Ishikawa (cell line): Measurements from ENCODE around the gene NRG3.

Experiments
- CEBPB ChIP-seq: IDR thresholded peaks from 2 replicates; pipeline ENCODE4 v1.6.1; 2012
- CREB1 ChIP-seq: IDR thresholded peaks from 2 replicates; pipeline ENCODE4 v1.6.1; 2012; ENCODE audit warnings: low read depth
- EGR1 ChIP-seq: IDR thresholded peaks from 2 replicates; pipeline ENCODE4 v1.6.1; 2012
- EP300 ChIP-seq: IDR thresholded peaks from 2 replicates; pipeline ENCODE4 v1.6.1; 2012; ENCODE audit warnings: borderline replicate concordance
- FOXM1 ChIP-seq: IDR thresholded peaks from 2 replicates; pipeline ENCODE4 v1.6.1; 2012; ENCODE audit warnings: low read depth, borderline replicate concordance
- MAX ChIP-seq: IDR thresholded peaks from 2 replicates; pipeline ENCODE4 v1.6.1; 2012
- NFIC ChIP-seq: IDR thresholded peaks from 2 replicates; pipeline ENCODE4 v1.6.1; 2012
- RAD21 ChIP-seq: IDR thresholded peaks from 2 replicates; pipeline ENCODE4 v1.6.1; 2012; ENCODE audit warnings: low read depth
- REST ChIP-seq: IDR thresholded peaks from 2 replicates; pipeline ENCODE4 v1.6.1; 2012; ENCODE audit warnings: low read depth, mild to moderate bottlenecking
- TAF1 ChIP-seq: IDR thresholded peaks from 2 replicates; pipeline ENCODE4 v1.6.1; 2012; ENCODE audit warnings: low read depth, mild to moderate bottlenecking
- TCF12 ChIP-seq: IDR thresholded peaks from 2 replicates; pipeline ENCODE4 v1.6.1; 2012; ENCODE audit warnings: low read depth
- TEAD4 ChIP-seq: IDR thresholded peaks from 2 replicates; pipeline ENCODE4 v1.6.1; 2012
- USF1 ChIP-seq: IDR thresholded peaks from 2 replicates; pipeline ENCODE4 v1.6.1; 2012
- YY1 ChIP-seq: IDR thresholded peaks from 2 replicates; pipeline ENCODE4 v1.6.1; 2012; ENCODE audit warnings: low read depth
- ZBTB7A ChIP-seq: IDR thresholded peaks from 2 replicates; pipeline ENCODE4 v1.6.1; 2012; ENCODE audit warnings: low read depth

NRG3 gene

GRCh38 chr10:81863771-81864170, 11.2 kb upstream of the NRG3 start:
- TF ChIP-seq TEAD4 (no peak), CREB1 (no peak), EP300 (no peak), TAF1 (no peak), ZBTB7A (no peak), NFIC (no peak), EGR1 (no peak), TCF12 (no peak)

GRCh38 chr10:81865581-81865980, 9.4 kb upstream of the NRG3 start:
- TF ChIP-seq TAF1, result no peak
- TF ChIP-seq TCF12, result no peak
- TF ChIP-seq USF1, result no peak
- no peak for TF ChIP-seq CEBPB
- no peak for TF ChIP-seq YY1
- TF ChIP-seq EP300, result no peak
- no peak for TF ChIP-seq MAX

GRCh38 chr10:81866753-81867152, 8.2 kb upstream of the NRG3 start:
- TF ChIP-seq REST, result no peak
- no peak for TF ChIP-seq USF1
- no peak for TF ChIP-seq FOXM1
- no peak for TF ChIP-seq TCF12
- TF ChIP-seq MAX, result no peak
- TF ChIP-seq EGR1, result no peak
- TF ChIP-seq TEAD4, result no peak
- no peak for TF ChIP-seq ZBTB7A
- no peak for TF ChIP-seq CREB1
- TF ChIP-seq CEBPB, result no peak
- TF ChIP-seq RAD21, result no peak

GRCh38 chr10:81870472-81870871, 4.5 kb upstream of the NRG3 start:
- no peak for TF ChIP-seq MAX

- no peak for TF ChIP-seq USF1
- TF ChIP-seq EP300, result no peak
- TF ChIP-seq YY1, result no peak
- no peak for TF ChIP-seq REST
Observed at GRCh38 chr10:81871558-81871957, 3.4 kb upstream of the NRG3 start.

- TF ChIP-seq YY1 (no peak), TEAD4 (no peak), CEBPB (no peak), USF1 (no peak), TAF1 (no peak), ZBTB7A (no peak), MAX (no peak), FOXM1 (no peak), NFIC (no peak), CREB1 (no peak), REST (no peak), EGR1 (no peak), EP300 (no peak), RAD21 (no peak), TCF12 (no peak)
Observed at GRCh38 chr10:81872206-81872862, 2.7 kb upstream of the NRG3 start.
